H9 (cell line): Measurements from ENCODE around the gene TECTA. TPM values are rescaled to one million over a fixed set of nuclear protein-coding genes. Genes with fewer than 3 reads are reported as not detected.

ENCODE experiments used
- DNase-seq: peaks from one replicate; pipeline ENCODE4 v3.0.0-alpha.2; 2017
- H2AFZ ChIP-seq: one replicate; pipeline ENCODE4 v1.6.1; 2013; ENCODE audit warnings: mild to moderate bottlenecking, low read length, control low read depth, moderate library complexity
- H2AK5ac ChIP-seq: 2 replicates; pipeline ENCODE4 v1.6.1; 2013; ENCODE audit warnings: low read length, control low read depth, mixed read lengths; ENCODE audit not compliant: insufficient read length
- H2BK120ac ChIP-seq: one replicate; pipeline ENCODE4 v1.6.1; 2013; ENCODE audit warnings: low read depth, mild to moderate bottlenecking, low read length, control low read depth, inconsistent platforms; ENCODE audit not compliant: poor library complexity, severe bottlenecking
- H2BK12ac ChIP-seq: 2 replicates; pipeline ENCODE4 v1.6.1; 2013; ENCODE audit warnings: low read length, control low read depth, mixed read lengths, low read depth; ENCODE audit not compliant: insufficient read length
- H2BK15ac ChIP-seq: 2 replicates; pipeline ENCODE4 v1.6.1; 2013; ENCODE audit warnings: low read depth, low read length, control low read depth
- H2BK20ac ChIP-seq: one replicate; pipeline ENCODE4 v1.6.1; 2013; ENCODE audit warnings: low read depth, mild to moderate bottlenecking, low read length, control low read depth, inconsistent platforms; ENCODE audit not compliant: poor library complexity, severe bottlenecking
- H2BK5ac ChIP-seq: 2 replicates; pipeline ENCODE4 v1.6.1; 2013; ENCODE audit warnings: low read length, control low read depth, mixed read lengths; ENCODE audit not compliant: insufficient read length
- H3K14ac ChIP-seq: 2 replicates; pipeline ENCODE4 v1.6.1; 2013; ENCODE audit warnings: low read length, control low read depth; ENCODE audit not compliant: insufficient read depth
- H3K18ac ChIP-seq: 2 replicates; pipeline ENCODE4 v1.6.1; 2013; ENCODE audit warnings: low read depth, mild to moderate bottlenecking, mixed read lengths, low read length, control low read depth; ENCODE audit not compliant: insufficient read length
- H3K23ac ChIP-seq: 2 replicates; pipeline ENCODE4 v1.6.1; 2013; ENCODE audit warnings: low read length, control low read depth, mixed read lengths, low read depth; ENCODE audit not compliant: insufficient read length
- H3K23me2 ChIP-seq: 2 replicates; pipeline ENCODE4 v1.6.1; 2013; ENCODE audit warnings: low read depth, mild to moderate bottlenecking, mixed read lengths, low read length, control low read depth; ENCODE audit not compliant: insufficient read length, poor library complexity, severe bottlenecking
- H3K27ac ChIP-seq: 2 replicates; pipeline ENCODE4 v1.5.1; 2013; ENCODE audit warnings: low read length, control low read depth, mixed read lengths, low read depth; ENCODE audit not compliant: insufficient read length
- H3K27me3 ChIP-seq: 2 replicates; pipeline ENCODE4 v1.6.1; 2013; ENCODE audit warnings: low read length, control low read depth, inconsistent platforms; ENCODE audit not compliant: insufficient read depth
- H3K4ac ChIP-seq: 2 replicates; pipeline ENCODE4 v1.6.1; 2013; ENCODE audit warnings: low read depth, mild to moderate bottlenecking, control low read depth, inconsistent platforms, low read length, moderate library complexity
- H3K4me1 ChIP-seq: 2 replicates; pipeline ENCODE4 v1.6.1; 2013; ENCODE audit warnings: low read length, control low read depth, inconsistent platforms; ENCODE audit not compliant: insufficient read depth
- H3K4me2 ChIP-seq: 2 replicates; pipeline ENCODE4 v1.6.1; 2013; ENCODE audit warnings: low read length, control low read depth, mixed read lengths; ENCODE audit not compliant: insufficient read length, insufficient read depth
- H3K56ac ChIP-seq: 2 replicates; pipeline ENCODE4 v1.6.1; 2013; ENCODE audit warnings: low read depth, mild to moderate bottlenecking, mixed read lengths, low read length, control low read depth; ENCODE audit not compliant: insufficient read length
- H3K79me1 ChIP-seq: 2 replicates; pipeline ENCODE4 v1.6.1; 2013; ENCODE audit warnings: low read depth, mild to moderate bottlenecking, moderate library complexity, low read length, control low read depth, inconsistent platforms; ENCODE audit not compliant: insufficient read depth, poor library complexity, severe bottlenecking
- H3K79me2 ChIP-seq: 2 replicates; pipeline ENCODE4 v1.6.1; 2013; ENCODE audit warnings: low read length, control low read depth, inconsistent platforms; ENCODE audit not compliant: insufficient read depth
- H3K9ac ChIP-seq: 2 replicates; pipeline ENCODE4 v1.6.1; 2013; ENCODE audit warnings: low read length, control low read depth, mixed read lengths; ENCODE audit not compliant: insufficient read length; ENCODE audit errors: extremely low read depth
- H3K9me3 ChIP-seq: one replicate; pipeline ENCODE4 v1.6.1; 2013; ENCODE audit warnings: low read depth, low read length, inconsistent platforms; ENCODE audit not compliant: control insufficient read depth
- H3T11ph ChIP-seq: one replicate; pipeline ENCODE4 v1.6.1; 2013; ENCODE audit warnings: mild to moderate bottlenecking, low read length, control low read depth, inconsistent platforms
- H4K20me1 ChIP-seq: one replicate; pipeline ENCODE4 v1.6.1; 2013; ENCODE audit not compliant: control insufficient read depth, insufficient read length, insufficient read depth
- H4K5ac ChIP-seq: 2 replicates; pipeline ENCODE4 v1.6.1; 2013; ENCODE audit warnings: low read depth, mild to moderate bottlenecking, mixed read lengths, low read length, control low read depth; ENCODE audit not compliant: insufficient read length
- H4K8ac ChIP-seq: replicated peaks from 2 replicates; pipeline ENCODE4 v1.6.1; 2013; ENCODE audit warnings: low read length, control low read depth, mixed read lengths, low read depth; ENCODE audit not compliant: insufficient read length
- H4K91ac ChIP-seq: 2 replicates; pipeline ENCODE4 v1.6.1; 2013; ENCODE audit warnings: low read depth, mild to moderate bottlenecking, moderate library complexity, mixed read lengths, low read length, control low read depth; ENCODE audit not compliant: insufficient read length
- H3K27ac Mint-ChIP-seq, 3 experiments: 2 replicates in 2 of 3; 3 replicates in 1 of 3; pipeline ENCODE4 v1.8.0; 2020 to 2021; ENCODE audit warnings: mixed read lengths in 3 of 3, mild to moderate bottlenecking in 1 of 3, moderate library complexity in 1 of 3
- H3K27me3 Mint-ChIP-seq: 2 replicates; pipeline ENCODE4 v1.8.0; 2021; ENCODE audit warnings: low read depth, mild to moderate bottlenecking, moderate library complexity, mixed read lengths
- H3K36me3 Mint-ChIP-seq, 3 experiments: 2 replicates in 2 of 3; 3 replicates in 1 of 3; pipeline ENCODE4 v1.8.0; 2020 to 2021; ENCODE audit warnings: low read depth in 3 of 3, mixed read lengths in 3 of 3; ENCODE audit not compliant: insufficient read depth in 1 of 3
- H3K4me1 Mint-ChIP-seq, 2 experiments: 2 replicates each; pipeline ENCODE4 v1.8.0; 2020; ENCODE audit warnings: mixed read lengths in 2 of 2
- H3K4me3 Mint-ChIP-seq, 2 experiments: 2 replicates in 1 of 2; 3 replicates in 1 of 2; pipeline ENCODE4 v1.8.0; 2020 to 2021; ENCODE audit warnings: mild to moderate bottlenecking in 2 of 2, mixed read lengths in 2 of 2, moderate library complexity in 1 of 2
- H3K9me3 Mint-ChIP-seq, 2 experiments: 2 replicates in 1 of 2; 3 replicates in 1 of 2; pipeline ENCODE4 v1.8.0; 2020; ENCODE audit warnings: mild to moderate bottlenecking in 2 of 2, mixed read lengths in 2 of 2, moderate library complexity in 1 of 2
- CTCF ChIP-seq: fragments of 200-600 bp; sonication (generic); conservative IDR thresholded peaks from 3 replicates; pipeline ENCODE4 v1.8.0; 2021; ENCODE audit warnings: antibody characterized with exemption, mild to moderate bottlenecking
- WGBS: extraction: QIAGEN DNeasy Blood & Tissue Kit; methylation state at CpG from one replicate; pipeline ENCODE4 v1.1.7; 2013; ENCODE audit warnings: missing lambda C conversion rate, low lambda C conversion rate, mixed read lengths; ENCODE audit not compliant: insufficient read length; ENCODE audit errors: extremely low coverage; 5-methylcytosine and 5-hydroxymethylcytosine counted together
- total RNA-seq: library from RNA; stranded (reverse); gene quantifications from 2 replicates; pipeline ENCODE4 v1.2.1, GENCODE V29; 2021

TECTA gene
- total RNA-seq, 1 experiment from 2014 or later: 0.66 TPM

DNA sequence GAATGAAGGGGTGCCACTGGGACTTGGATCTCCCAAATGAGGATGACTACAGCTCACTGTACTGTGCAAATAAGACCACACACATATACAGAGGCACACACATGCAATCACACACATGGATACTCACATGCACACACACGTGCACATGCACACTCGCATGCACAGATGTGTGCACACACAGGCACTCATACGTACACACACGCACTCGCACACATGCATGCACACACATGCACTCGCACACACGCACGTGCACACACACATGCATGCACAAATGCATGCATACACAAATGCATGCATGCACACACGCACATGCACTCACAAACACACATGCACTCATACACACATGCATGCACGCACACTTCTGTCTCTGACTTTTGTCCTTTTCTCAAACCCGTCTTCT is 36.0 kb downstream of the TECTA start:
- TF ChIP-seq CTCF: no peak
- no peaks in the 10 kb centered on the region for H3K9me3 Mint-ChIP-seq
- H3K4me3 Mint-ChIP-seq: no peak overlapping the region

More for the DNA sequence above, 36.0 kb downstream of the TECTA start:
- no peaks in the 10 kb centered on the region for H3K9me3 ChIP-seq
- no peak overlapping the region for H2BK15ac ChIP-seq
- H3K27me3 ChIP-seq: no peaks in the 10 kb centered on the region
- H3K56ac ChIP-seq: no peak overlapping the region
- no peak overlapping the region for H2AK5ac ChIP-seq
- no peak overlapping the region for H2AFZ ChIP-seq
- no peak overlapping the region for H2BK120ac ChIP-seq
- H3K18ac ChIP-seq: no peak overlapping the region
- H4K91ac ChIP-seq: no peak overlapping the region
- no peak overlapping the region for H3K14ac ChIP-seq
- no peak overlapping the region for H3K27ac Mint-ChIP-seq
- H3K27ac ChIP-seq: no peak overlapping the region
- H2BK12ac ChIP-seq: no peak overlapping the region
- H3K36me3 Mint-ChIP-seq: no peaks in the 10 kb centered on the region
- H3K23ac ChIP-seq: no peak overlapping the region
- H4K5ac ChIP-seq: no peak overlapping the region
- H4K8ac ChIP-seq: no peak overlapping the region
- no peak overlapping the region for H3K9ac ChIP-seq
- no peak overlapping the region for H3K4ac ChIP-seq
- H3K4me1 ChIP-seq: no peaks in the 10 kb centered on the region
- H3K27me3 Mint-ChIP-seq: no peaks in the 10 kb centered on the region; the same call in 1 of the 2 replicates
- no peaks in the 10 kb centered on the region for H3K4me1 Mint-ChIP-seq
- no peaks in the 10 kb centered on the region for H3K79me1 ChIP-seq
- DNase-seq: no peak
- WGBS: no CpG with 5 or more reads among the region's 11 CpGs
- no peak overlapping the region for H2BK20ac ChIP-seq
- no peak overlapping the region for H3K4me2 ChIP-seq
- no peaks in the 10 kb centered on the region for H4K20me1 ChIP-seq
- H3K23me2 ChIP-seq: no peaks in the 10 kb centered on the region
- no peak overlapping the region for H3T11ph ChIP-seq
- H3K79me2 ChIP-seq: no peaks in the 10 kb centered on the region
- no peak overlapping the region for H2BK5ac ChIP-seq
